GM12878 (cell line): Measurements from ENCODE around the gene IFITM1. TPM values are rescaled to one million over a fixed set of nuclear protein-coding genes. Genes with fewer than 3 reads are reported as not detected.

Source experiments
- ATAC-seq: fragments of 200-7000 bp; cut with Tn5 transposase; 3 replicates; pipeline ENCODE4 v1.9.1; 2020; ENCODE audit warnings: mild to moderate bottlenecking, moderate library complexity
- BruUV-seq: library from RNA; stranded (reverse); fragments of 400-500 nt; replicated peaks from 2 replicates; lab custom pipeline; 2021; lab: Mats Ljungman, UMichigan
- CTCF ChIA-PET: fragments of 300-600 bp; sonication (Branson Sonifier 250); formaldehyde crosslinking; extraction: SDS; loops from one replicate; lab custom pipeline; 2021; ENCODE audit warnings: inconsistent platforms; lab: Yijun Ruan, JAX
- POLR2A ChIA-PET: fragments of 350-600 bp; formaldehyde crosslinking; extraction: SDS; loops from one replicate; lab custom pipeline; 2021; ENCODE audit warnings: inconsistent platforms; lab: Charles Lee
- RAD21 ChIA-PET: fragments of 300-600 bp; sonication (Branson Sonifier 250); formaldehyde crosslinking; loops from one replicate; lab custom pipeline; 2023; ENCODE audit warnings: antibody characterized with exemption; ENCODE audit not compliant: unreplicated experiment; lab: Charles Lee
- SMC1A ChIA-PET: fragments of 300-600 bp; sonication (Branson Sonifier 250); formaldehyde crosslinking; loops from one replicate; lab custom pipeline; 2023; ENCODE audit not compliant: unreplicated experiment, uncharacterized antibody; lab: Charles Lee
- DNase-seq: peaks from one replicate; pipeline ENCODE4 v3.0.0-alpha.2; 2011; ENCODE audit warnings: low read depth, low spot score
- FAIRE-seq: peaks from 3 replicates; lab custom pipeline; 2011; peaks lifted over from hg19 to GRCh38; lab: Jason Lieb, UNC
- H2AFZ ChIP-seq: 2 replicates; pipeline ENCODE4 v1.6.0; 2011; ENCODE audit warnings: low read depth, low read length, control low read depth; ENCODE audit not compliant: control insufficient read depth
- H3K27ac ChIP-seq: 2 replicates; pipeline ENCODE4 v1.5.1; 2011; ENCODE audit warnings: control low read depth; ENCODE audit not compliant: control insufficient read depth, insufficient read depth
- H3K27me3 ChIP-seq, 2 experiments: replicated peaks in 1 of 2; 2 replicates each; pipeline versions ENCODE4 v1.6.0 to v1.6.1; 2011; ENCODE audit warnings: low read length in 1 of 2; ENCODE audit not compliant: control insufficient read depth in 2 of 2, insufficient read depth in 2 of 2
- H3K36me3 ChIP-seq, 2 experiments: 2 replicates each; pipeline ENCODE4 v1.5.1; 2011; ENCODE audit warnings: low read length in 1 of 2; ENCODE audit not compliant: control insufficient read depth in 2 of 2, insufficient read depth in 2 of 2
- H3K4me1 ChIP-seq: 2 replicates; pipeline ENCODE4 v1.6.1; 2011; ENCODE audit warnings: mild to moderate bottlenecking, low read length, moderate library complexity, mixed read lengths; ENCODE audit not compliant: control insufficient read depth, insufficient read depth
- H3K4me2 ChIP-seq: 2 replicates; pipeline ENCODE4 v1.6.0; 2011; ENCODE audit warnings: control low read depth; ENCODE audit not compliant: control insufficient read depth, insufficient read depth
- H3K4me3 ChIP-seq: fragments of 200-600 bp; sonication (generic); 2 replicates; pipeline ENCODE4 v1.5.1; 2016
- H3K79me2 ChIP-seq: 2 replicates; pipeline ENCODE4 v1.6.0; 2011; ENCODE audit warnings: low read length; ENCODE audit not compliant: control insufficient read depth, insufficient read depth
- H3K9ac ChIP-seq: 2 replicates; pipeline ENCODE4 v1.8.0; 2011; ENCODE audit warnings: low read length, control low read depth, mixed read lengths; ENCODE audit not compliant: control insufficient read depth, insufficient read depth
- H3K9me3 ChIP-seq: replicated peaks from 3 replicates; pipeline ENCODE4 v1.5.1; 2011; ENCODE audit warnings: mild to moderate bottlenecking, low read length; ENCODE audit not compliant: control insufficient read depth, insufficient read depth
- H4K20me1 ChIP-seq: 2 replicates; pipeline ENCODE4 v1.6.0; 2011; ENCODE audit not compliant: control insufficient read depth, insufficient read depth
- EED ChIP-seq: sonication (generic); IDR thresholded peaks from 2 replicates; pipeline ENCODE4 v1.6.1; 2016; ENCODE audit warnings: antibody characterized with exemption, low read depth
- MLLT1 ChIP-seq: fragments of 450-650 bp; IDR thresholded peaks from 2 replicates; pipeline ENCODE4 v1.6.1; 2016; ENCODE audit warnings: mild to moderate bottlenecking
- NFYA ChIP-seq: IDR thresholded peaks from 2 replicates; pipeline ENCODE4 v1.6.1; 2011; ENCODE audit warnings: low read depth, mild to moderate bottlenecking, low read length, improper control_type of control experiment, borderline replicate concordance
- SIN3A ChIP-seq: IDR thresholded peaks from 2 replicates; pipeline ENCODE4 v1.6.1; 2012; ENCODE audit warnings: low read depth, low read length, improper control_type of control experiment
- USF2 ChIP-seq: IDR thresholded peaks from 2 replicates; pipeline ENCODE4 v1.6.1; 2011; ENCODE audit warnings: low read depth, low read length, improper control_type of control experiment, borderline replicate concordance
- ZNF687 ChIP-seq: fragments of 450-650 bp; IDR thresholded peaks from 2 replicates; pipeline ENCODE4 v1.6.1; 2017; ENCODE audit warnings: mild to moderate bottlenecking, moderate library complexity
- ZSCAN29 ChIP-seq: fragments of 450-650 bp; IDR thresholded peaks from 2 replicates; pipeline ENCODE4 v1.6.1; 2017; ENCODE audit warnings: mild to moderate bottlenecking, moderate library complexity
- WGBS: methylation state at CpG from one replicate; pipeline ENCODE4 v1.1.6; 2016; ENCODE audit warnings: low lambda C conversion rate; ENCODE audit not compliant: insufficient replicate concordance, insufficient coverage; ENCODE audit errors: missing lambda C conversion rate; 5-methylcytosine and 5-hydroxymethylcytosine counted together
- in situ Hi-C: fragments of 300-500 bp; cut with MboI; formaldehyde crosslinking; loops from 9 replicates; pipeline ENCODE4 v1.14.3; 2018; ENCODE audit warnings: mixed read lengths
- intact Hi-C: fragments of 100-400 bp; cut with micrococcal nuclease; formaldehyde crosslinking; loops from one replicate; pipeline ENCODE4 v1.14.2; 2022; ENCODE audit not compliant: unreplicated experiment
- polyA plus RNA-seq, 11 experiments: library from polyadenylated mRNA; depleted of rRNA in 4 of 11; unstranded in 6 of 11; stranded (reverse) in 5 of 11; fragments of >200 nt; fragmentation: Nextera tagmentation in 4 of 11; fragmentation: Illumina TruSeq in 1 of 11; extraction: Ambion mirVana in 4 of 11; extraction: Trizol in 1 of 11; gene quantifications; 1 replicate in 1 of 11; 2 replicates in 10 of 11; pipeline versions ENCODE4 v1.2.1 to v1.2.3, GENCODE V29; 2011 to 2016; ENCODE audit warnings: inconsistent platforms in 2 of 11, missing spikeins in 2 of 11, low read depth in 1 of 11
- total RNA-seq, 4 experiments: library from RNA; depleted of rRNA in 3 of 4; stranded (reverse); fragments of >200 nt in 3 of 4; fragmentation: Illumina TruSeq in 1 of 4; extraction: Trizol in 1 of 4; gene quantifications; 2 replicates each; pipeline versions ENCODE4 v1.2.1 to v1.2.3, GENCODE V29; 2013 to 2021
- TF ChIP-seq, protein P1 (sequence below): fragments of 450-650 bp; IDR thresholded peaks from 2 replicates; pipeline ENCODE4 v1.6.1; 2017; ENCODE audit warnings: low read depth, mild to moderate bottlenecking, moderate library complexity
- TF ChIP-seq, protein P2 (sequence below): fragments of 450-650 bp; formaldehyde crosslinking; IDR thresholded peaks from 2 replicates; pipeline ENCODE4 v1.4.0; 2022; ENCODE audit warnings: mild to moderate bottlenecking, moderate library complexity

Gene IFITM1
- total and polyA plus RNA-seq, 10 of the 15 experiments (the other 5 are each of a cell fraction or from before 2014, with no cell fraction given), result 396 to 2,788 (median 607) TPM

DNA sequence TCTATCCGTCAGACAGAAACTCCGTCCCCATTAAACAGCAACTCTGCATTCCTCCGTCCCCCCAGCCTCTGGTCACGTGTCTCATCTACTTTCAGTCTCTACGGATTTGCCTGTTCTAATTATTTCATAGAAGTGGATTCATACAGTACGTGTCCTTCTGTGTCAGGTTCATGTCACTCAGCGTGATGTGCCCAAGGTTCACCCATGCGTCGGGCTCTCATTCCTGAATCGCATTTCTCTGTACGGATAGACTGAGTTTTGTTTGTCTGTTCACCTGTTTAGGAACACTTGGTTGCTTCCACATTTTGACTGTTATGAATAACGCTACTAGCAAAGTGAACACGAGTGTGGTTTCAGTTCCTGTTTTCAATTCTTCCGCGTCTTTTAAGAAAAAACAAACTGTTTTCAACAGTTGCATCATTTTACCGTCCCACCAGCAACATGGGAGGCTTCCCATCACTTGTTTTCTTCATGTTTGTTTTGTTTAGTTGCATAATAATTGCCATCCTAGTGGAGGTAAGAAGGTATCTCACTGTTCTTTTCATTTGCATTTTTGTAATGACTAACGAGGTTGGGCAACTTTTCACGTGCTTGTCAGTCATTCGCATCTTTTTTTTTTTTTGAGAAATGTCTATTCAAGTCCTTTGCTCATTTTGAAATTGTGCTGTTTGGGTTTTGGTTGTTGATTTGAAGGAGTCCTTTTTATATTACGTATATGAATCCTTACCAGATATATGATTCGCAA is 44.5 kb upstream of the IFITM1 start:
- DNase-seq (peak; percentile 99), ATAC-seq (peak; percentile 80), FAIRE-seq (peak; percentile 98)
- Histone ChIP-seq H3K27ac (peak overlapping the region; percentile 88), H3K79me2 (peaks cover 7% of the 10 kb centered on the region), H3K9me3 (no peaks in the 10 kb centered on the region), H3K9ac (peak overlapping the region; percentile 71), H3K36me3 (no peaks in the 10 kb centered on the region), H4K20me1 (no peaks in the 10 kb centered on the region), H3K27me3 (no peaks in the 10 kb centered on the region), H3K4me2 (peak overlapping the region; percentile 89), H3K4me1 (peaks cover 14% of the 10 kb centered on the region), H2AFZ (no peak overlapping the region), H3K4me3 (peak overlapping the region; percentile 78)
- RAD21 ChIA-PET, result interaction anchor here (1.0 to 2.2 kb wide), 6 partner anchors 11 to 138 kb away, joined by 3 to 36 read pairs (median 6); partner anchors contain the start of gene PSMD13
- SMC1A ChIA-PET, result interaction anchor here (0.9 kb wide), 1 partner anchor 18 kb away, joined by 3 read pairs; no protein-coding TSS in a partner anchor
- POLR2A ChIA-PET, result interaction anchor here (0.6 to 2.4 kb wide), 2 partner anchors 14 to 85 kb away, joined by 5 to 35 read pairs; no protein-coding TSS in a partner anchor
- WGBS, result 4% methylated on average over 21 of the region's 21 CpGs
- in situ Hi-C loops, result no loop called here
- intact Hi-C loops, result loop anchor here (1.0 to 10.0 kb wide), 4 partner anchors 33 to 85 kb away; partner anchors contain the start of genes BET1L, PSMD13, RIC8A and SIRT3
- CTCF ChIA-PET, result interaction anchor here (0.6 to 1.8 kb wide), 5 partner anchors 19 to 175 kb away, joined by 3 to 6 read pairs (median 4); no protein-coding TSS in a partner anchor
- no TSS peak for BruUV-seq
- TF ChIP-seq NFYA (no peak), MLLT1 (peak; percentile 52; the same call in 1 of the 2 replicates), ZNF687 (no peak; the same call in 1 of the 2 replicates), ZSCAN29 (no peak), SIN3A (peak; percentile 43), USF2 (peak; percentile 63; the same call in 1 of the 2 replicates), EED (peak; percentile 91)
- TF ChIP-seq, protein P1, sequence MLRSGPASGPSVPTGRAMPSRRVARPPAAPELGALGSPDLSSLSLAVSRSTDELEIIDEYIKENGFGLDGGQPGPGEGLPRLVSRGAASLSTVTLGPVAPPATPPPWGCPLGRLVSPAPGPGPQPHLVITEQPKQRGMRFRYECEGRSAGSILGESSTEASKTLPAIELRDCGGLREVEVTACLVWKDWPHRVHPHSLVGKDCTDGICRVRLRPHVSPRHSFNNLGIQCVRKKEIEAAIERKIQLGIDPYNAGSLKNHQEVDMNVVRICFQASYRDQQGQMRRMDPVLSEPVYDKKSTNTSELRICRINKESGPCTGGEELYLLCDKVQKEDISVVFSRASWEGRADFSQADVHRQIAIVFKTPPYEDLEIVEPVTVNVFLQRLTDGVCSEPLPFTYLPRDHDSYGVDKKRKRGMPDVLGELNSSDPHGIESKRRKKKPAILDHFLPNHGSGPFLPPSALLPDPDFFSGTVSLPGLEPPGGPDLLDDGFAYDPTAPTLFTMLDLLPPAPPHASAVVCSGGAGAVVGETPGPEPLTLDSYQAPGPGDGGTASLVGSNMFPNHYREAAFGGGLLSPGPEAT, result peak; percentile 91
- TF ChIP-seq, protein P2, sequence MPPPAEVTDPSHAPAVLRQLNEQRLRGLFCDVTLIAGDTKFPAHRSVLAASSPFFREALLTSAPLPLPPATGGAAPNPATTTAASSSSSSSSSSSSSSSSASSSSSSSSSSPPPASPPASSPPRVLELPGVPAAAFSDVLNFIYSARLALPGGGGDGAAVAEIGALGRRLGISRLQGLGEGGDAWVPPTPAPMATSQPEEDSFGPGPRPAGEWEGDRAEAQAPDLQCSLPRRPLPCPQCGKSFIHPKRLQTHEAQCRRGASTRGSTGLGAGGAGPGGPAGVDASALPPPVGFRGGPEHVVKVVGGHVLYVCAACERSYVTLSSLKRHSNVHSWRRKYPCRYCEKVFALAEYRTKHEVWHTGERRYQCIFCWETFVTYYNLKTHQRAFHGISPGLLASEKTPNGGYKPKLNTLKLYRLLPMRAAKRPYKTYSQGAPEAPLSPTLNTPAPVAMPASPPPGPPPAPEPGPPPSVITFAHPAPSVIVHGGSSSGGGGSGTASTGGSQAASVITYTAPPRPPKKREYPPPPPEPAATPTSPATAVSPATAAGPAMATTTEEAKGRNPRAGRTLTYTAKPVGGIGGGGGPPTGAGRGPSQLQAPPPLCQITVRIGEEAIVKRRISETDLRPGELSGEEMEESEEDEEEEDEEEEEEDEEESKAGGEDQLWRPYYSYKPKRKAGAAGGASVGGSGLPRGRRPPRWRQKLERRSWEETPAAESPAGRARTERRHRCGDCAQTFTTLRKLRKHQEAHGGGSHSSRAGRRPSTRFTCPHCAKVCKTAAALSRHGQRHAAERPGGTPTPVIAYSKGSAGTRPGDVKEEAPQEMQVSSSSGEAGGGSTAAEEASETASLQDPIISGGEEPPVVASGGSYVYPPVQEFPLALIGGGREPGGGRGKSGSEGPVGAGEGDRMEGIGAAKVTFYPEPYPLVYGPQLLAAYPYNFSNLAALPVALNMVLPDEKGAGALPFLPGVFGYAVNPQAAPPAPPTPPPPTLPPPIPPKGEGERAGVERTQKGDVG (CRISPR knock-in tag), result no peak
